ENCODE data around the gene GRIA2. TPM values are rescaled to one million over a fixed set of nuclear protein-coding genes. Genes with fewer than 3 reads are reported as not detected.
"Not testable (repeated sequence)": the region's sequence is repeated elsewhere in the genome, so short reads cannot be mapped to it uniquely, and the experiment has no call there.

The GRIA2 gene
- polyA plus RNA-seq, result under 1 TPM; 0.01 to 0.14 TPM

GRCh38 chr4:157220371-157220881 is at the start of gene GRIA2:
GRIA2 (plus strand) TSS chr4:157220728; CDS start chr4:157221043, 315 bp downstream.
- H3K36me3 ChIP-seq (ENCODE audit: control insufficient read depth in 2 of 2, insufficient read depth in 2 of 2, low read length in 1 of 2), result no peaks in the 10 kb centered on the region
- peaks cover 4 to 6% of the 10 kb centered on the region in 2 donors for H3K4me1 ChIP-seq (ENCODE audit: control insufficient read depth in 2 of 2, insufficient read depth in 2 of 2, low read length in 1 of 2)
- peak within 1 kb of the TSS in 1 of 2 donors; percentile 22 for H3K4me3 ChIP-seq (ENCODE audit: low read depth in 1 of 2, low read length in 2 of 2)
- no peak within 1 kb of the TSS for H3K27ac ChIP-seq (ENCODE audit: low read depth in 2 of 2, low read length in 1 of 2)
- peaks cover 0 to 7% of the 10 kb centered on the region in 2 donors for H3K9me3 ChIP-seq (ENCODE audit: control insufficient read depth in 2 of 2, insufficient read depth in 1 of 2, low read depth in 1 of 2, low read length in 1 of 2)
- 7 to 13% methylated on average over 45 to 57 of the region's 57 CpGs for WGBS, 2 donors
- H3K27me3 ChIP-seq (ENCODE audit: control insufficient read depth in 1 of 2, insufficient read depth in 2 of 2, low read length in 2 of 2), result peaks cover 4 to 9% of the 10 kb centered on the region in 2 donors

DNA sequence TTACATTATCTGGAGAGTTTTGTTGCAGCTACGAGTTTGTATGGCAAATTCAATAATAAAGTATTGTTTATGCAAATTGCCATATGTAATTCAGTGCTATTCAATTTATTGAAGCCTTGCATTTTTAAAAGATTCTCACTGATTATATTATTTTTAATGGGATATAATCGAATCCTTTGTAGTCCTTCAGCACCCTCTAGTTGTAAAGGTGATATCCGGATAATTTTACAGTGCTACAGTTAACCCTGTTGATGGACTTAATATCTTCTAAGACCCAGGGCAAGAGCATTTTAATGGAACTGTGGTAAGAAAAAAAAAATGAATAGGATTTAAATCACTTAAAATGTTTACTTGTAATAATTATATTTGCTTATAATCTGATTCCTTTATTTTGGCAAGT is 48.5 kb upstream of the GRIA2 start:
- Histone ChIP-seq H3K9me3 (ENCODE audit: control insufficient read depth in 2 of 2, insufficient read depth in 1 of 2, low read depth in 1 of 2, low read length in 1 of 2) (no peaks in the 10 kb centered on the region), H3K4me1 (ENCODE audit: control insufficient read depth in 2 of 2, insufficient read depth in 2 of 2, low read length in 1 of 2) (no peaks in the 10 kb centered on the region), H3K27ac (ENCODE audit: low read depth in 2 of 2, low read length in 1 of 2) (no peak overlapping the region), H3K36me3 (ENCODE audit: control insufficient read depth in 2 of 2, insufficient read depth in 2 of 2, low read length in 1 of 2) (no peaks in the 10 kb centered on the region), H3K4me3 (ENCODE audit: low read depth in 1 of 2, low read length in 2 of 2) (no peak overlapping the region), H3K27me3 (ENCODE audit: control insufficient read depth in 1 of 2, insufficient read depth in 2 of 2, low read length in 2 of 2) (no peaks in the 10 kb centered on the region)
- 34% methylated on average over 3 of the region's 3 CpGs for WGBS, 2 donors

DNA sequence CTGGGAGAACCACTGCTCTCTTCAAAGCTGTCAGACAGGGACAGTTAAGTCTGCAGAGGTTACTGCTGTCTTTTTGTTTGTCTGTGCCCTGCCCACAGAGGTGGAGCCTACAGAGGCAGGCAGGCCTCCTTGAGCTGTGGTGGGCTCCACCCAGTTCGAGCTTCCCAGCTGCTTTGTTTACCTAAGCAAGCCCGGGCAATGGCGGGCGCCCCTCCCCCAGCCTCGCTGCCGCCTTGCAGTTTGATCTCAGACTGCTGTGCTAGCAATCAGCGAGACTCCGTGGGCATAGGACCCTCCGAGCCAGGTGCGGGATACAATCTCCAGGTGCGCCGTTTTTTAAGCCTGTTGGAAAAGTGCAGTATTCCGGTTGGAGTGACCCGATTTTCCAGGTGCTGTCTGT is 40.3 kb upstream of the GRIA2 start:
- 84 to 86% methylated on average over 12 to 14 of the region's 14 CpGs for WGBS, 2 donors
- H3K4me3 ChIP-seq (ENCODE audit: low read depth in 1 of 2, low read length in 2 of 2); H3K9me3 ChIP-seq (ENCODE audit: control insufficient read depth in 2 of 2, insufficient read depth in 1 of 2, low read depth in 1 of 2, low read length in 1 of 2); H3K36me3 ChIP-seq (ENCODE audit: control insufficient read depth in 2 of 2, insufficient read depth in 2 of 2, low read length in 1 of 2); H3K4me1 ChIP-seq (ENCODE audit: control insufficient read depth in 2 of 2, insufficient read depth in 2 of 2, low read length in 1 of 2); H3K27me3 ChIP-seq (ENCODE audit: control insufficient read depth in 1 of 2, insufficient read depth in 2 of 2, low read length in 2 of 2); H3K27ac ChIP-seq (ENCODE audit: low read depth in 2 of 2, low read length in 1 of 2): not testable (repeated sequence)

DNA sequence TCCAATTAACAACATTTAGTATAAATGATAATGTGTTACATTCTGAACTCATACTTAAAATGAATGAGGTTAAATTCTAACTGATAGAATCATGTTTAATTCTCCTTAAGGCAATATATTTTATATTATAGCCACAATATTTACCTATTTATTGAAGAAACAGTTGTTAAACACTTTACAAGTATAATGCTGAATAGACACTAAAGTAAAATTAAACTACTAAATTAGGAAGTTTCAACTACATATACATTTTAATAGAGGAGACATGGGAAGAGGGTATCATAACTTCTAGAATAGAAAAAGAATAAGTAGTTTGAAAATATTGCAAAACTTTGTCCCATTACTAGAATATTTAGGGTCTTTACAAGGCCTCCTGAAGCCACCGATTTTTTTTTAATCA is 36.2 kb upstream of the GRIA2 start:
- H3K27me3 ChIP-seq (ENCODE audit: control insufficient read depth in 1 of 2, insufficient read depth in 2 of 2, low read length in 2 of 2), result no peaks in the 10 kb centered on the region
- H3K27ac ChIP-seq (ENCODE audit: low read depth in 2 of 2, low read length in 1 of 2), result no peak overlapping the region
- 89 to 97% methylated on average over 1 of the region's 1 CpG for WGBS, 2 donors
- no peaks in the 10 kb centered on the region for H3K9me3 ChIP-seq (ENCODE audit: control insufficient read depth in 2 of 2, insufficient read depth in 1 of 2, low read depth in 1 of 2, low read length in 1 of 2)
- H3K4me3 ChIP-seq (ENCODE audit: low read depth in 1 of 2, low read length in 2 of 2), result no peak overlapping the region
- H3K4me1 ChIP-seq (ENCODE audit: control insufficient read depth in 2 of 2, insufficient read depth in 2 of 2, low read length in 1 of 2), result no peaks in the 10 kb centered on the region
- no peaks in the 10 kb centered on the region for H3K36me3 ChIP-seq (ENCODE audit: control insufficient read depth in 2 of 2, insufficient read depth in 2 of 2, low read length in 1 of 2)

DNA sequence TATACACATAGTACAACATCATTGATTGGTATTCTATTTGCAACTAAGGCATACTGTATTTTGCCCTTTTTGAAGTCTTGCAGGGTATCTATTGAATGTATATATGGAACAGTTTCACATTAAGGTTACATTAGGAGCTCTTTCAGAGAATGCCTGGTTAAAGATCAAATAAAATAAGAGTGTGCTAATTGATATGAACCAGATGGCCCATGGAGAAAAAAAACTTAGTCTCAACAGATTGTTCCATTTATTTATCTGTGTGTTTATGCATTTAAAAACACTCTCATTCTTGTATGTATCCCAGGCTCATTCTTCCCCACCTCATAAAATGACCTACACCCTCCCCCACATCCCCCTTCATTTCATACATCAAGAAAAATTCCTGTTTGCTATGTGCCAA is 35.2 kb upstream of the GRIA2 start:
- no peaks in the 10 kb centered on the region for H3K9me3 ChIP-seq (ENCODE audit: control insufficient read depth in 2 of 2, insufficient read depth in 1 of 2, low read depth in 1 of 2, low read length in 1 of 2)
- no peaks in the 10 kb centered on the region for H3K36me3 ChIP-seq (ENCODE audit: control insufficient read depth in 2 of 2, insufficient read depth in 2 of 2, low read length in 1 of 2)
- no peaks in the 10 kb centered on the region for H3K4me1 ChIP-seq (ENCODE audit: control insufficient read depth in 2 of 2, insufficient read depth in 2 of 2, low read length in 1 of 2)
- no peak overlapping the region for H3K4me3 ChIP-seq (ENCODE audit: low read depth in 1 of 2, low read length in 2 of 2)
- no peaks in the 10 kb centered on the region for H3K27me3 ChIP-seq (ENCODE audit: control insufficient read depth in 1 of 2, insufficient read depth in 2 of 2, low read length in 2 of 2)
- no peak overlapping the region for H3K27ac ChIP-seq (ENCODE audit: low read depth in 2 of 2, low read length in 1 of 2)

- no peaks in the 10 kb centered on the region for H3K27me3 ChIP-seq (ENCODE audit: control insufficient read depth in 1 of 2, insufficient read depth in 2 of 2, low read length in 2 of 2)
- no peaks in the 10 kb centered on the region for H3K9me3 ChIP-seq (ENCODE audit: control insufficient read depth in 2 of 2, insufficient read depth in 1 of 2, low read depth in 1 of 2, low read length in 1 of 2)
- H3K4me3 ChIP-seq (ENCODE audit: low read depth in 1 of 2, low read length in 2 of 2), result no peak overlapping the region
- no peaks in the 10 kb centered on the region for H3K36me3 ChIP-seq (ENCODE audit: control insufficient read depth in 2 of 2, insufficient read depth in 2 of 2, low read length in 1 of 2)
- no peak overlapping the region for H3K27ac ChIP-seq (ENCODE audit: low read depth in 2 of 2, low read length in 1 of 2)
- WGBS, 2 donors, result 73 to 82% methylated on average over 2 of the region's 2 CpGs
- no peaks in the 10 kb centered on the region for H3K4me1 ChIP-seq (ENCODE audit: control insufficient read depth in 2 of 2, insufficient read depth in 2 of 2, low read length in 1 of 2)
Measured at GRCh38 chr4:157195374-157195773, 25.2 kb upstream of the GRIA2 start.

DNA sequence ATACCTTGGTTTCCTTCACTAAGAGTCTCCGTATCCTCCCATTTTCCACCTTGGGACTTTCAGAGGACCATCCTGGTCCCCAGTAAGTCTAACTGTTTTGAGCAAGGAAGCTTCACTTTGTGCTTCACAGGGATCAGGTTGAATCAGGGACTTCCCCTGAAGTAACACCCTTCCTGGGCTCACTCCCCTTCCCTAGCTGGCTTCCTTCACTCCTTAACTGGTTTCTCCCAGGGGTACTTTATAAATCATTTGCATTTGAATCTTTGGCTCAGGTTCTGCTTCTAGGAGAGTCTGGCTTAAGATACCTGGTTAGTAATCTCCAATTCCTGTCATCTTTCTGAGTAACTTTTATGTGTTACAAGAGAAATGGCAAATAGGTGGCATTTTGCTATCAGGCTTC is 24.5 kb upstream of the GRIA2 start:
- Histone ChIP-seq H3K9me3 (ENCODE audit: control insufficient read depth in 2 of 2, insufficient read depth in 1 of 2, low read depth in 1 of 2, low read length in 1 of 2) (no peaks in the 10 kb centered on the region), H3K27ac (ENCODE audit: low read depth in 2 of 2, low read length in 1 of 2) (no peak overlapping the region), H3K4me3 (ENCODE audit: low read depth in 1 of 2, low read length in 2 of 2) (no peak overlapping the region), H3K27me3 (ENCODE audit: control insufficient read depth in 1 of 2, insufficient read depth in 2 of 2, low read length in 2 of 2) (no peaks in the 10 kb centered on the region), H3K4me1 (ENCODE audit: control insufficient read depth in 2 of 2, insufficient read depth in 2 of 2, low read length in 1 of 2) (no peaks in the 10 kb centered on the region), H3K36me3 (ENCODE audit: control insufficient read depth in 2 of 2, insufficient read depth in 2 of 2, low read length in 1 of 2) (no peaks in the 10 kb centered on the region)
- 86 to 100% methylated on average over 1 of the region's 1 CpG for WGBS, 2 donors

- no peaks in the 10 kb centered on the region for H3K27me3 ChIP-seq (ENCODE audit: control insufficient read depth in 1 of 2, insufficient read depth in 2 of 2, low read length in 2 of 2)
- no peaks in the 10 kb centered on the region for H3K36me3 ChIP-seq (ENCODE audit: control insufficient read depth in 2 of 2, insufficient read depth in 2 of 2, low read length in 1 of 2)
- H3K4me1 ChIP-seq (ENCODE audit: control insufficient read depth in 2 of 2, insufficient read depth in 2 of 2, low read length in 1 of 2), result no peaks in the 10 kb centered on the region
- peaks cover 0 to 4% of the 10 kb centered on the region in 2 donors for H3K9me3 ChIP-seq (ENCODE audit: control insufficient read depth in 2 of 2, insufficient read depth in 1 of 2, low read depth in 1 of 2, low read length in 1 of 2)
- WGBS, 2 donors, result 76 to 80% methylated on average over 17 of the region's 17 CpGs
- no peak overlapping the region for H3K4me3 ChIP-seq (ENCODE audit: low read depth in 1 of 2, low read length in 2 of 2)
- no peak overlapping the region for H3K27ac ChIP-seq (ENCODE audit: low read depth in 2 of 2, low read length in 1 of 2)
Measured at GRCh38 chr4:157204634-157205244, 15.8 kb upstream of the GRIA2 start.

GRCh38 chr4:157217708-157218107 is 2.8 kb upstream of the GRIA2 start:
- Histone ChIP-seq H3K9me3 (ENCODE audit: control insufficient read depth in 2 of 2, insufficient read depth in 1 of 2, low read depth in 1 of 2, low read length in 1 of 2) (peaks cover 0 to 7% of the 10 kb centered on the region in 2 donors), H3K4me1 (ENCODE audit: control insufficient read depth in 2 of 2, insufficient read depth in 2 of 2, low read length in 1 of 2) (peaks cover 4 to 6% of the 10 kb centered on the region in 2 donors)
- 20 to 30% methylated on average over 3 of the region's 3 CpGs for WGBS, 2 donors

DNA sequence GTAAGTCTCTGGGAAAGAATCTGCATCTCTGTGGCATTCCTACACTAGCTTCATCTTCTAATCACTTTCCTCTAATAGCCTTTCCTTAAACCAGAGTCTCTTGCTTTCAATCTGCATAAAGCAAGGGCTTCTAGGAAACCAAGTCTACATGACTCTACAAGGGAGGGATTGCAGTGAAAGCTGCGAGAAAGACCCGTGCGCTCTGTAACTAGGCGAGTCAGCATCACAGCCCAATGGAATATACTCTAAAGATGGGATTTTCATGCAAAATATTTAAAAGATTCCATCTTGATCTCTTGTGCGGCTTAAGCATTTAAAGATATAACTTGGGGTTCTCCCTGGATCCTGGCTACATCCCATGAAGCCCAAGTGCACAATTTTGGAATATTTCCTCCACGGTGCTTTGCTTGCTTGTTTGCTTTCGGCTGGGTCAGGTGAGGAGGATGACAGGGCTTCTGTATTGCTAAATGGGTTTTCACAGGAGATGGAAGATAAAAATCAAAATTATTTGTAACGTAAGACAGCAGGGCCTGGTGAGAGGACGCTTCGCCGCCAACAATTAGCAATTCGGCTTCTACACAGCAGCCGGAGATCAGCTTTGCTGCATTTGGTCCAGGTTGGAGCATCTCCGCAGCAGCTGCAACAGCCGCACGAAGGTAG is 687 bp upstream of the GRIA2 start:
- Histone ChIP-seq H3K4me3 (ENCODE audit: low read depth in 1 of 2, low read length in 2 of 2) (no peak overlapping the region), H3K36me3 (ENCODE audit: control insufficient read depth in 2 of 2, insufficient read depth in 2 of 2, low read length in 1 of 2) (no peaks in the 10 kb centered on the region), H3K27ac (ENCODE audit: low read depth in 2 of 2, low read length in 1 of 2) (no peak overlapping the region), H3K27me3 (ENCODE audit: control insufficient read depth in 1 of 2, insufficient read depth in 2 of 2, low read length in 2 of 2) (peaks cover 4 to 9% of the 10 kb centered on the region in 2 donors), H3K9me3 (ENCODE audit: control insufficient read depth in 2 of 2, insufficient read depth in 1 of 2, low read depth in 1 of 2, low read length in 1 of 2) (peaks cover 0 to 7% of the 10 kb centered on the region in 2 donors), H3K4me1 (ENCODE audit: control insufficient read depth in 2 of 2, insufficient read depth in 2 of 2, low read length in 1 of 2) (peaks cover 4 to 6% of the 10 kb centered on the region in 2 donors)
- 18 to 21% methylated on average over 16 of the region's 16 CpGs for WGBS, 2 donors

More at GRCh38 chr4:157217708-157218107, 2.8 kb upstream of the GRIA2 start:
- peaks cover 4 to 9% of the 10 kb centered on the region in 2 donors for H3K27me3 ChIP-seq (ENCODE audit: control insufficient read depth in 1 of 2, insufficient read depth in 2 of 2, low read length in 2 of 2)
- H3K36me3 ChIP-seq (ENCODE audit: control insufficient read depth in 2 of 2, insufficient read depth in 2 of 2, low read length in 1 of 2), result no peaks in the 10 kb centered on the region
- H3K4me3 ChIP-seq (ENCODE audit: low read depth in 1 of 2, low read length in 2 of 2), result no peak overlapping the region
- H3K27ac ChIP-seq (ENCODE audit: low read depth in 2 of 2, low read length in 1 of 2), result no peak overlapping the region
